ENCODE data around the gene CNTN4.
"Not testable (repeated sequence)": the region's sequence is repeated elsewhere in the genome, so short reads cannot be mapped to it uniquely, and the experiment has no call there.

Gene CNTN4

DNA sequence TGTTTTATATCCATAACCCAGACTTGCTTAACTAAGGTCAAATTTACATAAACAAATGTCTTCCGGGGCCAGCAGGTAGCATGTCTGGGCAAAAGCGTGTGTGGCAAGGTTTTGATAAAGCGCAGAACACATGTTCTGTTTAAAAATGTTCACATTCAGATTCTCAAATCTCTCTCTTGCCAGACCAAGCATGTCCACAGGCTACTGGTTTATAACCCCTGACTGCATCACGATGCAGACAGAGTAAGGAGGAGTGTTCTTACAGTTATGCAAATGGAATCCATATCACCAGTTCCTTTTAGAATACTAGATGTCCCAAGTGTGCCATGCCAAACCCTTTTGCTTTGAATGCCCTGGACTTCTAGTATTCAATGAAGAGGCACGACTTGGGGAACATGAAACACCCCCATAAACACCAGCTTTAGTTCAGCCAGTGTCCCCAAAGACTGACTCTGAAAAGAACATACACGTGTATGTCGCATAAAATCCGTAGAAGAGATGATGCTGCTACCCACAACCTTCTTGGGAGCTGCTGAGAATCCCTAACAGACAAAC, 412.0 kb downstream of the CNTN4 start:
- in situ Hi-C loops (cut with MboI; ENCODE audit: low sequenced_read_pairs) = no loop called here

- in situ Hi-C loops (cut with MboI; ENCODE audit: low sequenced_read_pairs) = no loop called here
These were observed 412.7 kb downstream of the CNTN4 start for GRCh38 chr3:2511356-2511755.

DNA sequence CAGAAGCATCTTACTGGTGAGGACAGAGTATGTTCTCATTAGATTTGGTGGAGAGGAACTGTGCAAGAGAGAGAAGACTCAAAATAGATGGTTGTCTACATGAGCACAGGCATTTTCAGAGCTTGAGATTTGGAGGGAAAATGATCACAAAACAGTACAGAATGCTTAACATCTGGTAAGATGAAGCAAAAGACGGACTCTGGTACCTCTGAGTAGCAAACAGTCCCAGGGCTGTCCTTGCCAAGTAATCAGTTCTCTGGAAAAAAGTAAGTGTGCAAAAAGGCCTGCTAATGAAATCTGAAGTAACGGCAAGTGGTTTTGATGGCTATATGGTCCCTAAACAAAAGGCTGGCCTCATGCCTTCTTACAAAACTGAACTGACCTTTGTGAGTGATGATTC, 414.2 kb downstream of the CNTN4 start:
- in situ Hi-C loops (cut with MboI; ENCODE audit: low sequenced_read_pairs) = no loop called here

GRCh38 chr3:2513986-2514385, 415.3 kb downstream of the CNTN4 start:
- in situ Hi-C loops (cut with MboI; ENCODE audit: low sequenced_read_pairs) = no loop called here

- in situ Hi-C loops (cut with MboI; ENCODE audit: low sequenced_read_pairs) = no loop called here
These were observed 418.2 kb downstream of the CNTN4 start for GRCh38 chr3:2516762-2517441.

DNA sequence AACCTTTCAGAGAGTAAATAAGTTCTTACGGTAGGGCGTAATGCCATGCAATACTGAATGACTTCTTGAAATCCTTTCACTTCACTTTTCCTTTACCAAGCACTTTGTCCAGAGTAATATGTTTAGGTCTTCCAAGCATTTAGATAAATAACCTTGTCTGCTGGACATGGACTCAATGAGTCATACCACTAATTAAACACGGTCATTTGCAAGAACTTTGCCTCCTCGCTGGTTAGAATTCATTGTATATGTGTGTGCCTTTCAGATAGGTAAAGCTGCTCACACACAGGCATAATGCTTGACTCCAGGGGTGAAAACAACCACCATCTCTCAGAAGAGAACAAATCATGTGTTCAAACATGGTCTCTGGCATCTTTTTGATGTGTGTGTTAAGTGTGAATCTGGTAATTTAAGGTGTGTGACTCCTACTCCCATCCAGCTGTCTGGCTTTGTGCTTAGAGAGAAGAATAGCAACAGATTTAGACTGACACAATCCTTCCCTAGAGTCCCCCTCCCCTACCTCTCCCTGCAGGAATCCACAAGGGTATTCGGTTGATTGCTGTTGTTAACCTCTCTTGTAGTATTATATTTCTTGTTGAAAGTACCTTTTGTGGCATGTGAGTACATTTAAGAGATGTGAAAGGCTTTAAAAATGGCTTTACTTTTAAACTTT, 419.0 kb downstream of the CNTN4 start:
- in situ Hi-C loops (cut with MboI; ENCODE audit: low sequenced_read_pairs) = no loop called here

- in situ Hi-C loops (cut with MboI; ENCODE audit: low sequenced_read_pairs) = no loop called here
These were observed 424.7 kb downstream of the CNTN4 start for GRCh38 chr3:2523281-2523836.

DNA sequence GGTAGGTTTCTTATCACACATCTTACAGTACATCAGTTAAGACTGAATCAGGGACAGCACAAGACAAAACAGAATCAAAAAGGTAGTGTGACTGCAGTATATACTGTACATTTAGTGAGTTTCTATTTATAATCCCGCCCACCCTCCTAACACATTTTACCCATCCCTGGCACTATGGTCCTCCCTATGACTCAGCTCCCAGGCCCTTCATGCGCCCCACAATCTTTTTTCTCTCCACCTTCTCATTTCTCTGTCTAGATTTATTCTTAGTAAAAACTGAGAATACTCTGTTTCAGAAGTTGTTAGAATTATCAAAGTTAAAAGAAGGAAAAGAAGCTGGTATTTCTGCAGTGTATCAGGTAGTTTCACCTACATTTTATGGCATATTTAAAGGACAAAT, 427.3 kb downstream of the CNTN4 start:
- in situ Hi-C loops (cut with MboI; ENCODE audit: low sequenced_read_pairs) = no loop called here

DNA sequence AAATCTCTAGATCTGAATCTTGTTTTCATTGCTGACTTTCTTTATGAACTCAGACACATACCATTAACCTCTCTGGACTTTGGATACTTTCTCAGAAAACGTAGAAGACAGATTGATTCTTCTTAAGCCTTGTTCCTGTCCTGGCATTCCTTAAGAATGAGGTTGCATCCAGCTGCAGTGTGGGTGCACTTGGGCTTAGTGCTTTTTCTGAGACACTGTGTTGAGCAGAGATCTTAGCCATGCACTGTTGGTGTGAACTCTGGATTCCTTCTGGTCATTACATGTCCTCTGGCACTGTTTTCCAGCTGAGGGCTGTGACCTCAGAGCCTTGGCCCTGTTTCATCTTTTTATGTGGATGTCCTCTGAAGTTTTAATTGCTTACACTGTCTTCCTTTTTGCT, 428.3 kb downstream of the CNTN4 start:
- in situ Hi-C loops (cut with MboI; ENCODE audit: low sequenced_read_pairs) = no loop called here

- in situ Hi-C loops (cut with MboI; ENCODE audit: low sequenced_read_pairs) = not testable (repeated sequence)
These were observed 428.7 kb downstream of the CNTN4 start for GRCh38 chr3:2527328-2527727.

- in situ Hi-C loops (cut with MboI; ENCODE audit: low sequenced_read_pairs) = not testable (repeated sequence)
These were observed 436.1 kb downstream of the CNTN4 start for GRCh38 chr3:2534767-2535166.

DNA sequence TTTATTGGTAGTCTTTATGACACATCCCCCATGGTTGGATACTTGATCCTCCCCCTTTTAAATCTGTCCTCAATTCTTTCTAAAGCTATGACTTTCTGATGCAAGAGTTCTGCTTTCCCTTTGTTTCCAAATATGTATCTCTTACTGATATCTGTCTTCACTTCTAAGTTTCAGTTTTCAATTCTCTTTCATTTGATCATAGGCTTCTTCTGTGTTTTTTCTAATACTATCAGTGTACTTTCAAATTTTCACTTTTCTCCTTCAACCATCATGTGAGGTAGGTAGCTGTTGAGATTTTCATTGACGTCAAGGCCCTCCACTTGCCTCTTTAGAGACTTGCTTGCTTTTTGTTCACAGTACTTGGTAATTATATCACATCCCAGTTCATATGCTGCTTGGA, 436.5 kb downstream of the CNTN4 start:
- in situ Hi-C loops (cut with MboI; ENCODE audit: low sequenced_read_pairs) = no loop called here

DNA sequence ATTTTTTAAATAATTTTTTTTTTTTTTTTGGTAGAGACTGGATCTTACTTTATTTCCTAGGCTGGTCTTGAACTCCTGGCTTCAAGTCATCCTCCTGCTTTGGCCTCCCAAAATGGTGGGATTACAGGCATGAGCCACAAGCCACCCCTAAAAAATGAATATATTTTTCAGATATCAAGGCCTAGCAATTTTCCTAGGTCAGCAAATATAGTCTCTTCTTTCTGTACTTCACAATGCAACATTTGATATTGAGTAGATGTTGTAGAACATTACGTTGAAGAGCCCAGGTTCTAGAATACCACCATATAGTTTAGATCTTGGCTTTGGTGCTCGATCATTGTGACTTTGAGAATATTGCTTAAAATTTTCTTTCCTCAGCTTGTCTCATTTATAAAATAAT, 437.9 kb downstream of the CNTN4 start:
- in situ Hi-C loops (cut with MboI; ENCODE audit: low sequenced_read_pairs) = no loop called here

GRCh38 chr3:2540115-2540514, 441.4 kb downstream of the CNTN4 start:
- in situ Hi-C loops (cut with MboI; ENCODE audit: low sequenced_read_pairs) = no loop called here

DNA sequence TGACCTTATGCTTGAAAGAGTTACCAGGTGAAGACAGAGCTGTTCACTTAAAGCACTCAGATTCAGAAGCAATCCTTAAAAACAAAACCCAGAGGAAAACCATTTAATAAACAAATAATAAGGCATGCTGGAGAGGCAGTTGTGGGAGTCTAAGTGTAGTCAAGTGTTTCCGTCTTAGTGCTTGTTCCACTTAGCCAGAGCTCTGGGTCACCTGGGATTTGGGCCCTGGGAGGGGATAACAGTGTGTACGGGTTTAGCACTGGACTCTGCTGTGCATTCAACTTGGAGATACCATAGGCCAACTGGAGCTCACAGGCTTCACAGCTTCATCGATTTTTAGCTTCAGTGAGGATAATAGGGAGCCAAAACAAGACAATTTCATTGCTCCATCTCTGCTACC, 444.6 kb downstream of the CNTN4 start:
- in situ Hi-C loops (cut with MboI; ENCODE audit: low sequenced_read_pairs) = no loop called here

- in situ Hi-C loops (cut with MboI; ENCODE audit: low sequenced_read_pairs) = no loop called here
These were observed 445.5 kb downstream of the CNTN4 start for GRCh38 chr3:2544212-2544611.

- in situ Hi-C loops (cut with MboI; ENCODE audit: low sequenced_read_pairs) = no loop called here
These were observed 446.1 kb downstream of the CNTN4 start for GRCh38 chr3:2544718-2545117.

GRCh38 chr3:2547049-2547448, 448.4 kb downstream of the CNTN4 start:
- in situ Hi-C loops (cut with MboI; ENCODE audit: low sequenced_read_pairs) = no loop called here

DNA sequence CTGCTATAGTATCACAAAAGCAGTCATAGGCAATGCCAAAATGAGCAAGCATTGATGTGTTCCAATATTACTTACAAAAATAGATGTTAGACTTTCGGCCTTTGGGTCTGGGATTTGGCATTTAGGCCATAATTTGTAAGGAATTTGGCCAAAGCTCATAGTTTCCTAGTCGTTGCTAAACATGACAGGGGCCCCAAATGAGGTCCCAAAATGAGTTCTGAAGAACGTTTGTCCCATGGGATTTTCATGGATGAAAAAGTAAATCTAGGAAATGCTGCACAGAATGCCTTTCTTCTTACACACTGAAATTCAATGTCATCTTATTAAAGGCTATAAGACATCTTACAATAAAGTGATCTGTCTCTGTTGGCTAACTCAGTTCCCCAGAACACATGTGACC, 456.0 kb downstream of the CNTN4 start:
- in situ Hi-C loops (cut with MboI; ENCODE audit: low sequenced_read_pairs) = no loop called here

DNA sequence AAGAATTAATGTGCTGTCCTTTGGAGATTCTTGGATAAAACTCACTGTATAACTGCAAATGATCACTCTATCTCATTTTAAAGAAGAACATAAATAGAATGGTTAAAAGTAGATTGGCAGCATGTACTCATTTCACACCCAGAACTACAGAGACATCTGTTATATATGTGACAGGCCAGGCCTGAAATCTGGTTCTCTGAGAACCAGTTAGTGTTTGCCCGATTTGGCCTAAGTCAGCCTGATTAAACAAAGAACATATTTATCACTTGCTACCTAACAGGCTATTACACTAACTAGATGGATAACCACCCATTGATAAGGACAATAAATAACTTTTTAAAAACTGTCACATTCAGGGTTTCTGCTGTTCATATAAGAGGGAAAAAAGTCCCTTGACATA, 460.1 kb downstream of the CNTN4 start:
- in situ Hi-C loops (cut with MboI; ENCODE audit: low sequenced_read_pairs) = no loop called here

- in situ Hi-C loops (cut with MboI; ENCODE audit: low sequenced_read_pairs) = no loop called here
These were observed 468.8 kb downstream of the CNTN4 start for GRCh38 chr3:2567451-2567850.

DNA sequence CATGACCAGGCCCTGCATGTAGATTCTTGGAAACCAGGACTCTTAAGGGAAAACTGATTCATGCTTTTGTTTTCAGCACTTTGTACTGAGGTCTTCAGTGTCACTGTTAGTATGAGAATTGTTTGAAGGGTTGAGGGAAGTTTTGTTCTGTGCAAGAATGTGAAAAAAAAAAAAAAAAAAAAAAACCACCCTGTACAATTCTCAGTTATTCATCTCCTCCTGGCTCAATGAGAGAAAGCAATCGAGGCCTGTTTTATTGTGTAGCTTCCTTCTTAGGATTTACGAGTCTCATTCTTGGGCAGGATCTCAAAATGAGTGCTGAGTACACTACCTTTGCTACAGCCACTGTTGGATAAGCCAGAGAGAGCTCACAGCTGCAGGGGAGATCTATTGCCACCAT, 469.5 kb downstream of the CNTN4 start:
- in situ Hi-C loops (cut with MboI; ENCODE audit: low sequenced_read_pairs) = no loop called here
